NCI-H82 (cell line): ENCODE data around the gene TTC1.
"Not testable (repeated sequence)": the region's sequence is repeated elsewhere in the genome, so short reads cannot be mapped to it uniquely, and the experiment has no call there.

Experiments used
- DNase-seq: peaks from one replicate; lab custom pipeline; 2025; lab: John Stamatoyannopoulos, UW

TTC1 gene, protein sequence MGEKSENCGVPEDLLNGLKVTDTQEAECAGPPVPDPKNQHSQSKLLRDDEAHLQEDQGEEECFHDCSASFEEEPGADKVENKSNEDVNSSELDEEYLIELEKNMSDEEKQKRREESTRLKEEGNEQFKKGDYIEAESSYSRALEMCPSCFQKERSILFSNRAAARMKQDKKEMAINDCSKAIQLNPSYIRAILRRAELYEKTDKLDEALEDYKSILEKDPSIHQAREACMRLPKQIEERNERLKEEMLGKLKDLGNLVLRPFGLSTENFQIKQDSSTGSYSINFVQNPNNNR

DNA sequence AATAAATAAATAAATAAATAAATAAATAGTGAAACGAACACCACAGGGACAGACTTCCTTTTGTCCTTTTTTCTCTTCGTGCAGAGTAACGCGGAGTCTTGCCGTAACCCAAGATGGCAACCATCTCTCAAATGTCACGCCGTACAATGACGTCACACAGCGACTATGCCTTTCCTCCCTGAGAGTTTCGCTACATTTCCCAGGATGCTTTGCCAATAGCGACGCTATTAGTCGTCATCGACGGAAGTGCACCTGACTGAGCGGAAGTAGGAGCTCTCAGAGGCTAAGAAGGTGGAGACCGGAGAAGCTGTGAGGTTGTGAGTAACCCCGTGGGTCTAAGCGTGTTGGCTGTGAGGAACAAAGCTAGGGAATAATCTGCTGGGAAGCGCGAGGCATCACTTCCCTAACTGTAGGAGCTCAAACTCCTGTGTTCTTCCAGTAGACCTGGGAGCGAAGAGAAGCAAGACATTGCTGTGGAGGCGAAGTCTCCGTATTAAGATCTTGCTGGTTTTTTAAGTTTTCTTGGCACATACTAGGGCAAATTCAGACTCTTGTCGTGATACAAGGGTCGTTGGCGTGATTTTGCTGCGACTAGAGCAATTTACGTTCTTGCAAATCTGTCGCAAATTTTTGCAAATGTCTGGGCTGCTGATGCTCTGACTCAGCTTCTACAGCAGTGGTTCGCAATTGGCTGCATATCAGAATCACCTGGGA is at the start of gene TTC1:
TSS of gene TTC1 (plus strand) at position 263 of the 714 bp plus-strand sequence. CDS start 1,390 bp downstream, outside the sequence.
- DNase-seq, result peak; percentile 99

- DNase-seq, result peak; percentile 22
Measured at GRCh38 chr5:159961176-159962160, 47.5 kb upstream of the TTC1 start.

GRCh38 chr5:159962214-159962613 is 46.7 kb upstream of the TTC1 start:
- DNase-seq, result no peak

- DNase-seq, result no peak
Measured at GRCh38 chr5:159963935-159964334, 45.0 kb upstream of the TTC1 start.

- DNase-seq, result peak; percentile 91
Measured at GRCh38 chr5:159965031-159965837, 43.7 kb upstream of the TTC1 start.

- not testable (repeated sequence) for DNase-seq
Measured at GRCh38 chr5:159965838-159966128, 43.2 kb upstream of the TTC1 start.

DNA sequence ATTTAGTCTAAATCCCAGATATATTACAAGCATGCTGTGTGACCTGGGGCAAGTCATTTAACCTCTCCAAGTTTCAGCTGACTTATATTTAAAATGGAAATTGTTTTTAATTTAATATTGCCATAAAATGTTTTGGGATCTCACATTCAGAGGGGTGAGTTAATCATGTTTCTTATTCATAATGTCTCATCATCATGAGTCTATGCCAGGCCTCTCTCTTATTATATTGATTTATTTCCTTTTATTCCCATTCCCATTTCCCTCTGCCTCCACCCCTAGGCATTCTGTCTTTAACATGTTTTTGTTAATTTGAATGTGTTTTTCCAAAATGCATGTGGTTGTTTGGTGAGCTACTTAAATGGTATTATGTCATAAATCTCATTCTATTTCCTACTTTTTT is 39.0 kb upstream of the TTC1 start:
- no peak for DNase-seq

GRCh38 chr5:159971038-159971437 is 37.9 kb upstream of the TTC1 start:
- no peak for DNase-seq

DNA sequence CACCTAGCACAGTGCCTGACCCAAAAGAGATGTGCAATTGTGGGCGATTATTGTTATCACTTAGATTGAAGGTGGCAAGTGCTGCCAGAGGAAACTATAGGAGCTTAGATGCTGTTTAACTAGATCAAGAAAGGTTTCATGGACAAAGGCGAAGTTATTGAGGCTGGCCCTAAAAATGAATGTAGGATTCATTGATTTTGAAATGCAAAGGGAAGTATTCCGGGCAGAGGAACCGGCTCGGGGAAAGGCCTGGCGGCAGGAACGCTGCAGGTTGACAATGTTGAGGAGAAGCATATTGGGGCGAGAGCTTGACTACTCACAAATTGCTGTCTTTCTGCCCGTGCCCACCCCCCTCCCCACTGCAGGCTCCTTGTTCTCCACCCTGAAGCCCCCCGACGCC is 37.4 kb upstream of the TTC1 start:
- DNase-seq, result no peak

- DNase-seq, result peak; percentile 43
Measured at GRCh38 chr5:159971931-159972461, 36.9 kb upstream of the TTC1 start.

GRCh38 chr5:159972538-159973362 is 36.2 kb upstream of the TTC1 start:
- DNase-seq, result no peak

- DNase-seq, result peak; percentile 42
Measured at GRCh38 chr5:159975462-159976019, 33.4 kb upstream of the TTC1 start.

DNA sequence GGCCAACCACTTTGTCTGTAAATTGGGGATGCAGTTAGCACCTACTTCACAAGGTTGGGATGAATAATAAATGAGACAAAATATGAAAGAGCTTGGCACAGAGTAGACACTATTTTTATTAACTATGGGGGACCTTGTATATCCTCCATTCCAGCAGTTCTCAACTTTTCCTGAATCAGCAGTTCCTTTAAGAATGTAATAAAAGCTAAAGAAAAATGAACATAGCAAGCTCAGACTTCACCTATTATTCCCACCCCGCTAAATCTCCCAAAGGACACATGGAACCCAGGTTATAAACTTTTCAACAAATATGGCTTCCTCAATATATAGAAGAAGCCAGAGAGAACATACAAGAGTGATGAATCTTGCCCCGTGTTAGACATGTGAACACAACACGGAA is 32.0 kb upstream of the TTC1 start:
- no peak for DNase-seq

DNA sequence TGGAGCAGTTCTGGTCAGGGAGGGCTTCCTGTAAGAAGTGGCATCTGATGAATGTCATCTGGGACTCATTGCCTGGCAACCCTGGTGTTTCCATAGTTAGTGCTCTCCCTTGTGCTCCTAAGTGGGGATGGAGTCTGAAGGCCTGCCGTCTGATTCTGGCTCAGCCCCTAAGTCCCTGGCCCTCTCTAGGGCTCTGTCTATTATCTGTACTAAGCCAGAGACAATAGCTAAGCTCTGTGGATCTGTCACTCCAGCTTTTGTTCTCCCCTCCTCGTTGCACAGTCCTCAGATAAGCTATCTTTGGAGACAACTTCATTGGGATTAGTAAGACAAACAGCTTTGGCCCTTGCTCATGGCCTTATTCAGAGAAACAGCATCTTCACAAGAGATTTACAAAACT is 30.6 kb upstream of the TTC1 start:
- DNase-seq, result peak; percentile 82

DNA sequence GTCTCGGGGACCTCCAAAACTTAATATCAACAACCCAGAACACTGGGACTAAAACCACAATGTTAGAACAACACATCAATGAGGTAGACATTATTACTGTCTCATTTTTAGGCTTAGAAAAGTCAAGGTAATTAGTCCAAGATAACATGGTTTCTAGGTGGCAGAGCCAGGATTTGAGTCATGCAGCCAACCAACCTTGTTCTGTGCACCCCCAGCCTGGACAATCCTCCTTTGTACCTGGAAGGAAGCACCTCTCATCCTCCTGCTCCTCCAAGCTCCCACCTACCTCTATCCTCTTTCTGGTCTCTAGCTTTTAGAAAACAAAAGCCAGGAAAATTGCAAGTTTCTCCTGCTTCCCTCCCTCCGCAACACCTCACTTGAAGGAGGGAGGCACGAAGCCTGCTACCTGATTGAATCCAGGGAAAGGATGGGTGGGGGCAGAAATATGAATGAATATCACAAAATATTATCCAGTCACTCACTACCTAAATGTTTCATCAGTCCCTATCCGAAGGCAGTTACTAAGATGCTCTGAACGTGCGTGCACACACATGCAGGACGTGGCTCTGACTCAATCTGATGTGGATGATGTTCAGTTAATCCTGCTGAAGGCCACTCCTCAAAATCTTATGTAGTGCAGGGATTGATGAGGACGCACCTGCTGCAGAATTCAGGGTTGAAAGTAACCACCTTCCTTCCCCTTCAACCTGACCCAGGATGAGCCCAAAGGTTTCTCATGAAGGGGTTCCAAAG is 26.3 kb upstream of the TTC1 start:
- no peak for DNase-seq

DNA sequence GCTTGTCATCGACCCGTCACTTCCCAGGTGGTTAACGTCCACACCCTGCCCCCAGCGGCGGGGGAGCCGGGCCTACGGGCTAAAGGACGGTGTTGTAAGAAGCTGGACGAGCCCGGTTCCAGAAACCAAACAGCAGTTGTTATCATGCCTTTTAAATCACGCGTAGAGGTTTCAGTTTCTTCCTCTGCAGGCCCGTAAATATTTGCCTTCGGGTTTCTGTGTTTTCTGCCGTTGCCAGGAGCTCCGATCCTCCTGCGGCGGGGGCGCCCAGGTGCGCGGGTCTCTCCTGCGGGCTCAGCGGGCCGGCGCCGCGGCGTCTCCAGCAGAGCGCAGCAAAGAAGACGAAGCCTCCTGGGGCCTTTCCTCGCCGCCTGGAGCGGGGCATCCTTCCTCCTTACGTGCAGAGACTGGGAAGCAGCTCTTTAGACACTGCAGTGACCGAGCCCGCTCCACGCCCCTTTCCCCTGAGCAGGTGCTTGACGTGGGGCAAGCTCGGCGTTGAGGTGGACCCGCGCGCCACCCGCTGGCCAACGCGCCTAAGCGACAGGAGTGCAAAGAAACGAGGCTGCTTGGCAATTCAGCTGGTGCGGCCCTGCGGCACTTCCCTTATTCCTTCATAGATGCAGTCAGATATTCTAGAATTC is 21.8 kb upstream of the TTC1 start:
- peak; percentile 88 for DNase-seq

DNA sequence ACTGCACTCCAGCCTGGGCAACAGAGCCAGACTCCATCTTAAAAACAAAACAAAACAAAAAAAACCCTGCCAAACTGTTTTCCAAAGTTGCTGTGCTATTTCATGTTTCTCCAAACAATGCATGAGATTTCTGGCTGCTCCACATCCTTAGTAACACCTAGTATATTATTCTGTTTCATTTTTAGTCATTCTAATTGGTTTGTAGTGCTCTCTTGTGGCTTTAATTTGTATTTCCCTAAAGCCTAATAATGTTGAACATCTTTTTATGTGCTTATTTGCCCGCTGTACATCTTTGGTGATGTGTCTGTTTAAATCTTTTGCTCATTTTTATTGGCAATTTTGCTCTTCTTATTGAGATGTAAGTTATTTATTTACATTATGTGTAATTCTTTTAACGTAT is 18.4 kb upstream of the TTC1 start:
- no peak for DNase-seq

DNA sequence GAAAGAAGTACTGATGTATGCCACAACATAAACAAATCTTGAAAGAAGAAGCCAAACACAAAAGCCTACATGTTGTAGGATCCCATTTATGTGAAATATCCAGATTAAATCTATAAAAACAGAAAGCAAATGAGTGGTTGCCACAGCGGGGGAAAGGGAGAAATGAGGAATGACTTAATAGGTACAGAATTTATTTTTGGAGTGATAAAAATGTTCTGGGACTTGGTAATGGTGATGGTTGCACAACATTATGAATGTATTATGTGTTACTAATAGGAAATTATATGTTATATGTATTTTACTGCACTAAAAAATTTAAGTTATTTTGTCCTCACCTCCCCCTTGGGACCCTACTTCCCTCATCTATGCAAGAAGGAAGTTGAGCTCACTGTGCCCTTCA is 16.4 kb upstream of the TTC1 start:
- no peak for DNase-seq

DNA sequence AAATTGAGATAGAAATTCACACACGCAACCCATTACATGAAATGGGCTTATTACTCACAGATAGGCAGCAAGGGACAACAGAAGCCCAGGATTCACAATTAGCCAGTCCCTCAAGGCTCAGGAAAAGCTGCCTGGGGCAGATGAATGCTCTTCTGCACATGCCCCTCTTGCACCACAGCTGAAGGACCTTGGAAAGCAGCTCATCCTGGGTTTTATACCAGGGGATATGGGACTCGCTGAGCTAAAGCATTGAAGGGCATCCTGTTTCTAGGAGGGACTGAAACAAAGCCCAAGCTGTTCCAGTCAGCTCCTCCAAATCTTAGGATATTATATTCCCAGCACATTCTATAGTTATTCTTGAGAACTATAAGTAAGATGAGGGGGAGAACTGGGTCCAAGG is 15.7 kb upstream of the TTC1 start:
- no peak for DNase-seq
